Erythroblast (primary cell): ENCODE data around the gene TJAP1.

ENCODE experiments used
- GATA1 ChIP-seq: IDR thresholded peaks from 2 replicates; pipeline ENCODE4 v1.6.1; 2011; ENCODE audit warnings: low read depth, mild to moderate bottlenecking, control low read depth, low read length, moderate library complexity
- POLR2A ChIP-seq: IDR thresholded peaks from 2 replicates; pipeline ENCODE4 v1.6.1; 2011; ENCODE audit warnings: mild to moderate bottlenecking, low read length

- no peak for TF ChIP-seq POLR2A
- TF ChIP-seq GATA1: no peak
Observed at GRCh38 chr6:43444582-43444981, 32.8 kb upstream of the TJAP1 start.
